HCT116 (cell line): ENCODE results near the gene CSTF3. TPM values are rescaled to one million over a fixed set of nuclear protein-coding genes. Genes with fewer than 3 reads are reported as not detected.

ENCODE experiments used
- ATAC-seq: fragments of 200-7000 bp; cut with Tn5 transposase; 2 replicates; pipeline ENCODE4 v1.9.1; 2020; ENCODE audit warnings: mild to moderate bottlenecking, moderate library complexity
- BruUV-seq: library from RNA; stranded (reverse); fragments of 400-500 nt; replicated peaks from 2 replicates; lab custom pipeline; 2021; lab: Mats Ljungman, UMichigan
- CTCF ChIA-PET: fragments of 300-600 bp; sonication (Branson Sonifier 250); formaldehyde crosslinking; loops from one replicate; lab custom pipeline; 2021; ENCODE audit warnings: antibody characterized with exemption; lab: Charles Lee
- POLR2A ChIA-PET: fragments of 300-600, 350-600 bp; sonication (Branson Sonifier 250); formaldehyde crosslinking; loops from one replicate; lab custom pipeline; 2021; ENCODE audit warnings: antibody characterized with exemption; lab: Charles Lee
- RAD21 ChIA-PET, 2 experiments: fragments of 300-600 bp; sonication (Branson Sonifier 250); formaldehyde crosslinking; loops; one replicate each; lab custom pipeline; 2023; ENCODE audit warnings: low total read pairs in 2 of 2; ENCODE audit not compliant: uncharacterized antibody in 2 of 2, unreplicated experiment in 2 of 2, low non-redundant PET in 1 of 2; lab: Charles Lee
- DNase-seq: peaks from one replicate; pipeline ENCODE4 v3.0.0-alpha.2; 2010; ENCODE audit warnings: low read depth, low spot score
- H2AFZ ChIP-seq: fragments of 200-600 bp; shearing (Covaris generic), sonication (generic); 2 replicates; pipeline ENCODE4 v1.6.1; 2017; ENCODE audit warnings: low read depth, mixed run types, mixed read lengths, antibody characterized with exemption, low read length; ENCODE audit not compliant: poor library complexity, severe bottlenecking
- H3K27ac ChIP-seq: 2 replicates; pipeline ENCODE4 v1.5.1; 2012; ENCODE audit warnings: low read depth, low read length
- H3K27me3 ChIP-seq: fragments of 200-600 bp; sonication (generic); 2 replicates; pipeline ENCODE4 v1.6.1; 2016; ENCODE audit warnings: mixed run types, low read length, mixed read lengths; ENCODE audit not compliant: insufficient read depth
- H3K36me3 ChIP-seq, 2 experiments: fragments of 200-500 bp in 1 of 2; fragments of 200-600 bp in 1 of 2; sonication (Bioruptor generic) in 1 of 2; sonication (generic) in 1 of 2; 2 replicates each; pipeline versions ENCODE4 v1.5.1 to v1.6.1; 2014 to 2016; ENCODE audit warnings: low read length in 2 of 2, inconsistent platforms in 1 of 2, mixed read lengths in 1 of 2, mixed run types in 1 of 2; ENCODE audit not compliant: insufficient read depth in 2 of 2, control insufficient read depth in 1 of 2
- H3K4me1 ChIP-seq, 2 experiments: fragments of 200-600 bp in 1 of 2; sonication (generic) in 1 of 2; 2 replicates each; pipeline versions ENCODE4 v1.5.1 to v1.6.1; 2012 to 2017; ENCODE audit warnings: low read length in 2 of 2, inconsistent platforms in 1 of 2, mild to moderate bottlenecking in 1 of 2, mixed read lengths in 1 of 2, mixed run types in 1 of 2, moderate library complexity in 1 of 2; ENCODE audit not compliant: insufficient read depth in 2 of 2, control insufficient read depth in 1 of 2
- H3K4me2 ChIP-seq: fragments of 200-600 bp; sonication (generic); 2 replicates; pipeline ENCODE4 v1.6.1; 2017; ENCODE audit warnings: mixed run types, low read length, mixed read lengths
- H3K4me3 ChIP-seq, 2 experiments: fragments of 200-600 bp in 1 of 2; sonication (generic) in 1 of 2; replicated peaks in 1 of 2; 2 replicates each; pipeline ENCODE4 v1.5.1; 2011 to 2016; ENCODE audit warnings: low read length in 2 of 2, control low read depth in 1 of 2, low read depth in 1 of 2, mild to moderate bottlenecking in 1 of 2, mixed read lengths in 1 of 2, mixed run types in 1 of 2
- H3K79me2 ChIP-seq: fragments of 200-600 bp; sonication (generic); 2 replicates; pipeline ENCODE4 v1.6.1; 2017; ENCODE audit warnings: mild to moderate bottlenecking, mixed run types, low read length, moderate library complexity, mixed read lengths; ENCODE audit not compliant: insufficient read depth
- H3K9ac ChIP-seq: fragments of 200-600 bp; sonication (generic); 2 replicates; pipeline ENCODE4 v1.6.1; 2016; ENCODE audit warnings: low read length, mixed read lengths
- H3K9me2 ChIP-seq: fragments of 200-600 bp; sonication (generic), shearing (Covaris generic); 2 replicates; pipeline ENCODE4 v1.6.1; 2017; ENCODE audit warnings: mixed run types, mild to moderate bottlenecking, moderate library complexity; ENCODE audit not compliant: insufficient read depth
- H3K9me3 ChIP-seq, 2 experiments: fragments of 200-500 bp in 1 of 2; fragments of 200-600 bp in 1 of 2; sonication (Bioruptor generic) in 1 of 2; sonication (generic) in 1 of 2; 2 replicates each; pipeline ENCODE4 v1.6.1; 2014 to 2017; ENCODE audit warnings: low read length in 2 of 2, mixed read lengths in 2 of 2, inconsistent platforms in 1 of 2, low read depth in 1 of 2, mild to moderate bottlenecking in 1 of 2, mixed run types in 1 of 2, moderate library complexity in 1 of 2; ENCODE audit not compliant: control insufficient read depth in 1 of 2, insufficient read depth in 1 of 2
- H4K20me1 ChIP-seq: fragments of 200-600 bp; sonication (generic), shearing (Covaris generic); 2 replicates; pipeline ENCODE4 v1.6.1; 2017; ENCODE audit warnings: mixed run types, mild to moderate bottlenecking, moderate library complexity; ENCODE audit not compliant: insufficient read depth
- ATF3 ChIP-seq: IDR thresholded peaks from 2 replicates; pipeline ENCODE4 v1.6.1; 2012
- EGR1 ChIP-seq: IDR thresholded peaks from 2 replicates; pipeline ENCODE4 v1.6.1; 2012; ENCODE audit warnings: low read depth
- EZH2 ChIP-seq: fragments of 200-600 bp; sonication (generic); IDR thresholded peaks from 2 replicates; pipeline ENCODE4 v1.6.1; 2017; ENCODE audit warnings: antibody characterized with exemption, mixed run types
- JUND ChIP-seq: IDR thresholded peaks from 2 replicates; pipeline ENCODE4 v1.6.1; 2012
- POLR2A ChIP-seq: IDR thresholded peaks from 2 replicates; pipeline ENCODE4 v1.7.0; 2011; ENCODE audit warnings: borderline replicate concordance; ENCODE audit not compliant: insufficient read depth, insufficient read length; ENCODE audit errors: extremely low read depth
- REST ChIP-seq: IDR thresholded peaks from 2 replicates; pipeline ENCODE4 v1.6.1; 2012; ENCODE audit warnings: low read depth
- SIN3A ChIP-seq: IDR thresholded peaks from 2 replicates; pipeline ENCODE4 v1.6.1; 2012; ENCODE audit warnings: low read depth
- SRF ChIP-seq: IDR thresholded peaks from 2 replicates; pipeline ENCODE4 v1.6.1; 2012; ENCODE audit warnings: low read depth
- ZFX ChIP-seq: fragments of 450-650 bp; IDR thresholded peaks from 2 replicates; pipeline ENCODE4 v1.6.1; 2017
- ZNF274 ChIP-seq: fragments of 200-500 bp; sonication (Bioruptor generic); IDR thresholded peaks from 2 replicates; pipeline ENCODE4 v1.6.1; 2014; ENCODE audit warnings: mild to moderate bottlenecking, low read depth, low read length, inconsistent platforms
- intact Hi-C: fragments of 100-400 bp; cut with micrococcal nuclease; formaldehyde crosslinking; loops from 2 replicates; pipeline ENCODE4 v1.10.0; 2022
- total RNA-seq: library from RNA; stranded (reverse); gene quantifications from one replicate; pipeline ENCODE4 v1.2.1, GENCODE V29; 2021; ENCODE audit not compliant: unreplicated experiment

CSTF3 gene
- total RNA-seq, 1 experiment from 2014 or later, result 39.3 TPM

DNA sequence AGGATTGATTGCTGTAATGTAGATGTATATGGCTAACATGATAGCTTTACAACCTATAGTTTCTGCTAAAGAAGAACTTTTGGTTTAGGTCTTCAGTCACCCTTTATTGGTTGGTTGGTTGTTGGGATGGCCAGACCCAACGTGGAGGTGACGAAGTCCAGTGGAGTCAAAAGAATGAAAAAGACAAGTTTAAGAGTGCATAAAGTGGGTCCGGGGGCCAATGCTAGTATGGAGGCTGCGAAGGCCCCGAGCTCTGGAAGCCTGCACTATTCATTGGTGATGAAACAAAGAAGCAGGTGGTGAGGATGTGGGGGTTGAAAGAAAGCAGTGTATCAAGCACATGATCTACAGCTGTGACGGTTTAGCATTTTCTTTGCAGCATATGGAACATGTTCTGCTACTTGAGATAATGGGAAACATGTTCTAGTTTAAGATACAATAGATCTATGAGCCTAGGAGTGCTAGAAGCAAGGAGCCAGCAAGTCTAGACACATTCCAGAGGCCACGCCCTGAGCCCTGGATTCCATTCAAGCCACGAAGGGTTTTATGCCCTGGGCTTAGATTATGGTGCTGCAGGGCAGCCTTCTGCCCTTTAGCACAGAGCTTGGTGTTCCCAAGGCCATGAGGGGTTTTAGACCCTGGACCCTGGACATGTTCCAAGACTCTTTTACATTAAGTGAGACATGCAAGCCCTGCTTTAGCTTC lies 115.6 kb downstream of the CSTF3 start:
- no peak for DNase-seq
- intact Hi-C loops, result no loop called here
- Histone ChIP-seq H4K20me1 (no peaks in the 10 kb centered on the region), H3K9ac (no peak overlapping the region), H3K27me3 (no peaks in the 10 kb centered on the region), H3K79me2 (no peaks in the 10 kb centered on the region), H3K4me3 (0 out of 4 replicates have a peak overlapping the region, but pooled peaks of 1 of the 2 experiments have one; percentile 8), H3K9me3 (no peaks in the 10 kb centered on the region)
- ChIA-PET RAD21 (no interaction called here), CTCF (no interaction called here)
- BruUV-seq, result no TSS peak
- TF ChIP-seq EGR1 (no peak), EZH2 (no peak), SRF (no peak), SIN3A (no peak), POLR2A (no peak), JUND (no peak), ATF3 (no peak), ZFX (no peak), REST (no peak), ZNF274 (no peak)
- TF ChIP-seq, all 23 proteins: peak for 0
- POLR2A ChIA-PET, result no interaction called here
- H3K36me3 ChIP-seq, result no peaks in the 10 kb centered on the region
- peaks cover 16 to 24% of the 10 kb centered on the region in 2 experiments for H3K4me1 ChIP-seq
- peak; percentile 83 for ATAC-seq
- H3K9me2 ChIP-seq, result no peaks in the 10 kb centered on the region
- peak overlapping the region; percentile 48 for H3K4me2 ChIP-seq
- H2AFZ ChIP-seq, result no peak overlapping the region
- H3K27ac ChIP-seq, result no peak overlapping the region
